Mucosa of descending colon (tissue), 3 donors: Measurements from ENCODE around the gene ELOA2. TPM values are rescaled to one million over a fixed set of nuclear protein-coding genes. Genes with fewer than 3 reads are reported as not detected.

Experiments
- ATAC-seq: fragments of 200-7000 bp; cut with Tn5 transposase; one replicate; pipeline ENCODE4 v1.9.1; 2020; ENCODE audit warnings: mild to moderate bottlenecking, moderate library complexity
- DNase-seq, 3 donors: peaks; one replicate each; pipeline ENCODE4 v3.0.0-alpha.2; 2020
- H3K36me3 ChIP-seq: fragments of 200-600 bp; one replicate; pipeline ENCODE4 v1.8.0; 2021; ENCODE audit warnings: low read depth, mild to moderate bottlenecking
- H3K4me1 ChIP-seq: fragments of 200-600 bp; one replicate; pipeline ENCODE4 v1.8.0; 2021; ENCODE audit warnings: low read depth, mild to moderate bottlenecking
- H3K4me3 ChIP-seq: fragments of 200-600 bp; one replicate; pipeline ENCODE4 v1.8.0; 2021; ENCODE audit warnings: mild to moderate bottlenecking
- H3K9me3 ChIP-seq: fragments of 200-600 bp; one replicate; pipeline ENCODE4 v1.8.0; 2021; ENCODE audit warnings: mild to moderate bottlenecking
- intact Hi-C, 2 donors: fragments of 100-400 bp; cut with DNase I in 1 of 2; cut with micrococcal nuclease in 1 of 2; formaldehyde crosslinking; loops; one replicate each; pipeline versions ENCODE4 v1.11.0 to v1.11.1; 2022; cut with DNase I, micrococcal nuclease
- long read RNA-seq, 2 donors: library from polyadenylated mRNA; unstranded; transcript quantifications; one replicate each; pipeline ENCODE4 v2.0.0, GENCODE V29; 2019 to 2021
- total RNA-seq, 3 donors: library from RNA; stranded (reverse); fragmentation: NEBNext Ultra II Directional in 2 of 3; extraction: Animal tissue kit (Norgen Biotek cat#: 25700) in 2 of 3; gene quantifications; one replicate each; pipeline versions ENCODE4 v1.2.1 to v1.2.4, GENCODE V29; 2021 to 2023
- TF ChIP-seq, protein P1 (sequence below): fragments of 200-600 bp; IDR thresholded peaks from one replicate; pipeline ENCODE4 v1.8.0; 2022; ENCODE audit warnings: antibody characterized with exemption, mild to moderate bottlenecking
- donor health status: DM: no; HTN: no; CAD: no; lungs with moderate emphysema.
- donor health status: DM: no; HTN: no; CAD: no.
- donor health status: DM: no; HTN: yes; CAD: no.

ELOA2 gene, protein sequence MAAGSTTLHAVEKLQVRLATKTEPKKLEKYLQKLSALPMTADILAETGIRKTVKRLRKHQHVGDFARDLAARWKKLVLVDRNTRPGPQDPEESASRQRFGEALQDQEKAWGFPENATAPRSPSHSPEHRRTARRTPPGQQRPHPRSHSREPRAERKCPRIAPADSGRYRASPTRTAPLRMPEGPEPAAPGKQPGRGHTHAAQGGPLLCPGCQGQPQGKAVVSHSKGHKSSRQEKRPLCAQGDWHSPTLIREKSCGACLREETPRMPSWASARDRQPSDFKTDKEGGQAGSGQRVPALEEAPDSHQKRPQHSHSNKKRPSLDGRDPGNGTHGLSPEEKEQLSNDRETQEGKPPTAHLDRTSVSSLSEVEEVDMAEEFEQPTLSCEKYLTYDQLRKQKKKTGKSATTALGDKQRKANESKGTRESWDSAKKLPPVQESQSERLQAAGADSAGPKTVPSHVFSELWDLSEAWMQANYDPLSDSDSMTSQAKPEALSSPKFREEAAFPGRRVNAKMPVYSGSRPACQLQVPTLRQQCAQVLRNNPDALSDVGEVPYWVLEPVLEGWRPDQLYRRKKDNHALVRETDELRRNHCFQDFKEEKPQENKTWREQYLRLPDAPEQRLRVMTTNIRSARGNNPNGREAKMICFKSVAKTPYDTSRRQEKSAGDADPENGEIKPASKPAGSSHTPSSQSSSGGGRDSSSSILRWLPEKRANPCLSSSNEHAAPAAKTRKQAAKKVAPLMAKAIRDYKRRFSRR
- total RNA-seq, result not detected
- long read RNA-seq, donor 1, result 0 reads
- long read RNA-seq, donor 2, result 0 reads

DNA sequence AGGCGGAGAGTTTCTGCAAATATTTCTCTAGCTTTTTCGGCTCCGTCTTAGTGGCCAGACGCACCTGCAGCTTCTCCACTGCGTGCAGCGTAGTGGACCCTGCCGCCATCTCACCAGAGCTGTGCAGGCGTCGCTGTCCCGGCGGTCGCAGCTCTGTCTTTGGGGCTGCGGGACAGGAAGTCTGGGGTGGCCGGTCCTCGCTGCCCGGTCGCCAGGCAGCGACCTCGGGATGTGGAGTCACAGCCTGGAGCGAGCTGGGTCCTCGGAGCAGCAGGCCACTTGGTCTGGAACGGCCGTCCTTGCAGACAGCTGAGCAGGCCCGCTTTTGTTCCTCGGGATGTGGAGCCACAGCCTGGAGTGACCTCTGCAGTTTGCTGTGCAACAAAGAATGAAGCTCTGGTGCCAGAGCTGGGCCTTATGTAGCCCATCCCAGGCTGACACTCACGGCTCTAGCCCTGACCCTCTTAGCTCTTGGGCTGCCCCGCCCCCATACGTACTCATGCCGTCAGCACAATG is at the start of gene ELOA2:
ELOA2 (minus strand) TSS at position 466 of the 516 bp plus-strand sequence; CDS start at position 109, 357 bp downstream.
- no peaks in the 10 kb centered on the region for H3K36me3 ChIP-seq
- ATAC-seq (no peak), DNase-seq (peak in 1 of 3 donors; percentile 40)
- intact Hi-C loops, result no loop called here
- H3K9me3 ChIP-seq, result no peaks in the 10 kb centered on the region
- H3K4me1 ChIP-seq, result no peaks in the 10 kb centered on the region
- no peak within 1 kb of the TSS for H3K4me3 ChIP-seq
- TF ChIP-seq, protein P1, sequence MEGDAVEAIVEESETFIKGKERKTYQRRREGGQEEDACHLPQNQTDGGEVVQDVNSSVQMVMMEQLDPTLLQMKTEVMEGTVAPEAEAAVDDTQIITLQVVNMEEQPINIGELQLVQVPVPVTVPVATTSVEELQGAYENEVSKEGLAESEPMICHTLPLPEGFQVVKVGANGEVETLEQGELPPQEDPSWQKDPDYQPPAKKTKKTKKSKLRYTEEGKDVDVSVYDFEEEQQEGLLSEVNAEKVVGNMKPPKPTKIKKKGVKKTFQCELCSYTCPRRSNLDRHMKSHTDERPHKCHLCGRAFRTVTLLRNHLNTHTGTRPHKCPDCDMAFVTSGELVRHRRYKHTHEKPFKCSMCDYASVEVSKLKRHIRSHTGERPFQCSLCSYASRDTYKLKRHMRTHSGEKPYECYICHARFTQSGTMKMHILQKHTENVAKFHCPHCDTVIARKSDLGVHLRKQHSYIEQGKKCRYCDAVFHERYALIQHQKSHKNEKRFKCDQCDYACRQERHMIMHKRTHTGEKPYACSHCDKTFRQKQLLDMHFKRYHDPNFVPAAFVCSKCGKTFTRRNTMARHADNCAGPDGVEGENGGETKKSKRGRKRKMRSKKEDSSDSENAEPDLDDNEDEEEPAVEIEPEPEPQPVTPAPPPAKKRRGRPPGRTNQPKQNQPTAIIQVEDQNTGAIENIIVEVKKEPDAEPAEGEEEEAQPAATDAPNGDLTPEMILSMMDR, result no peak

DNA sequence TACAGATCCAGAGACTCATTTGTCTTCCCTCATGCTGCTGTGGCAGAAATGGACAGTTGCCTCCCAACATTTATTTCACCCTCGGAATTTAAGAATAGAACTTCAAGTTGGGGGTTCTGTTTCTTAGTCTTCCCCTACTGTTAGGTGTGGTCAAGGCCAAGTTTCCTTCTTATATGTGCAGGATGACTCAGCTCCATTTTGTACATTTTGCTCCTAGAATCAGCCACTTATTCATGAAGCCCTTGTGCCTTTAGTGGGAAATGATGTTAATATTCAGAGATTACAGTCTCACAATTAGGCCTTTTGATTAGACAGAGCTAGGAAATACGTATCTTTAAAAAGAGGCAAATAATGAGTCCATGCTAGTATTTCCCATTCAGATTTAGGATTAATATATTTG is 46.2 kb upstream of the ELOA2 start:
- Histone ChIP-seq H3K36me3 (no peaks in the 10 kb centered on the region), H3K4me3 (no peak overlapping the region), H3K9me3 (no peaks in the 10 kb centered on the region), H3K4me1 (no peaks in the 10 kb centered on the region)
- ATAC-seq (no peak), DNase-seq (no peak)
- TF ChIP-seq, protein P1, result no peak
- intact Hi-C loops, result no loop called here

DNA sequence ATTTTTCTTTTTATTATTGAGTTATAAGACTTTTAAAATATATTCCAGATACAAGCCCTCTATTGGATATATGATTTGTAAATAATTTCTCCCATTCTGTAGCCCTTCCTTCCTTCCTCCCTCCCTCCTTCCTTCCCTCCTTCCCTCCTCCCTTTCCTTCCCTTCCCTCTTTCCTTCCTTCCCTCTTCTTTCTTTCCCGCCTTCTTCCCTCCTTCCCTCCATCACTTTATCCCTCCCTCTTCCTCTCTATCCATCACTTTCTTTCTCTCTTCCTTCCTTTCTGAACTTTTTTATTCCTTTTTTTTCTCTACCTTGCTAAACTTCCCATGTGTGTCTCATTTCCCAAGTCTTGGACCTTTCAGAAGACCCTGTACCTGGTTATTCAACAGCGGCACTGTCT is 45.5 kb upstream of the ELOA2 start:
- H3K4me1 ChIP-seq, result no peaks in the 10 kb centered on the region
- H3K9me3 ChIP-seq, result no peaks in the 10 kb centered on the region
- intact Hi-C loops, result no loop called here
- H3K36me3 ChIP-seq, result no peaks in the 10 kb centered on the region
- H3K4me3 ChIP-seq, result no peak overlapping the region
- ATAC-seq (no peak), DNase-seq (no peak)
- TF ChIP-seq, protein P1, result no peak

DNA sequence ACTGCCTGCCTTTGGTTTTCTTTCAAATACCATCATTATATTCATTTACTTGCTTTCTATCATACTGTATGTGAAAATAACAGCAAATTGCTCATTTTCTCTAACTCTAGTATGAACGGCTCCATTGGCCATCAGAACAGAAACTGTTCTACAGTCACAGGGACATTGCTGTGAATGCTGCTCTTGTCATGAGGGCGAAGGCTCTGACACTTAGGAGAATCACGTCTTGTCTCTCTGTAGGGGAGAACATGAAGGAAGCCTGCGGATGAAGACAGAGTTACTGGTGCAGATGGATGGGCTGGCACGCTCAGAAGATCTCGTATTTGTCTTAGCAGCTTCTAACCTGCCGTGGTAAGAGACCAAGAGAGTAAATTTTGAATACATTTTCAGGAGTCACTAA is 41.7 kb upstream of the ELOA2 start:
- ATAC-seq (no peak), DNase-seq (no peak)
- TF ChIP-seq, protein P1, result no peak
- H3K4me3 ChIP-seq, result no peak overlapping the region
- intact Hi-C loops, result no loop called here
- no peaks in the 10 kb centered on the region for H3K9me3 ChIP-seq
- H3K4me1 ChIP-seq, result no peaks in the 10 kb centered on the region
- no peaks in the 10 kb centered on the region for H3K36me3 ChIP-seq

DNA sequence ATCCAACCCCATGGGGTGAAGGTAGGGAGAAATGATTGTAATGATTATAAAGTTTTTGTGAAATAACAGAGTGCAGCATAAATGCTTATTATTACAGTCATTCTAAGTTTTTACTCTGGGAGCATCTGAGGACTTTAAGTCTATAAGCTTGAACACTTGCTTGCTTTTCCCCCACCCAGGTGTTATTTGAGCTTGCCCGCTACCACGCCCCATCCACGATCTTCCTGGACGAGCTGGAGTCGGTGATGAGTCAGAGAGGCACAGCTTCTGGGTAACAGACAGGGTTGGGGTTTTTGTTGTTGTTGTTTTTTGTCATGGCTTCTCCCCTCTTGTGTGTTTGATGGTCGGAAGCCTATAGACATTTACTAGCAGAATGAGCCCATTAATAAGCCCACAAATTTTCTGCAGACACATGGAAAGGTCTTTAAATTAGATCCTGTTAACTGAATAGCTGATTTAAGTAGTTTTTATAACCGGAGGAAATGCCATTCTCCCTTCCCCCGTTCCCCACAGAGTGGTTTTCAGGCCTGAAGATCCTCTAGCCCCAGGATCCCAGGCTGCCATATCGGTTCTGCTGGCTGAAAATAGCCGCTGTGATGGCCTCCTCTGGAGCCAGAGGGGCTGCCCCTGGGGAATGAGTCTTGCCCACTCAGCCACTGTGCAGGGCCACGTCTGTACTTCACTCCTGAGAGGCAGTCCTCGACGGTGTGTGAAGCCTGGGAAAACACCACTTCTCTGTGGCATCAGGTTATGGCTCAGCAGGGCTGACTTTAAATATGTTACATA is 39.9 kb upstream of the ELOA2 start:
- DNase-seq (peak in 2 of 3 donors; percentile 32 to 36), ATAC-seq (peak; percentile 64)
- no peaks in the 10 kb centered on the region for H3K9me3 ChIP-seq
- no peak overlapping the region for H3K4me3 ChIP-seq
- H3K36me3 ChIP-seq, result no peaks in the 10 kb centered on the region
- intact Hi-C loops, result no loop called here
- TF ChIP-seq, protein P1, result no peak
- H3K4me1 ChIP-seq, result no peaks in the 10 kb centered on the region
